ENCODE measurements around the gene RO60.

GRCh38 chr1:193016788-193017187 is 42.6 kb upstream of the RO60 start:
- TF ChIP-seq, protein P1, sequence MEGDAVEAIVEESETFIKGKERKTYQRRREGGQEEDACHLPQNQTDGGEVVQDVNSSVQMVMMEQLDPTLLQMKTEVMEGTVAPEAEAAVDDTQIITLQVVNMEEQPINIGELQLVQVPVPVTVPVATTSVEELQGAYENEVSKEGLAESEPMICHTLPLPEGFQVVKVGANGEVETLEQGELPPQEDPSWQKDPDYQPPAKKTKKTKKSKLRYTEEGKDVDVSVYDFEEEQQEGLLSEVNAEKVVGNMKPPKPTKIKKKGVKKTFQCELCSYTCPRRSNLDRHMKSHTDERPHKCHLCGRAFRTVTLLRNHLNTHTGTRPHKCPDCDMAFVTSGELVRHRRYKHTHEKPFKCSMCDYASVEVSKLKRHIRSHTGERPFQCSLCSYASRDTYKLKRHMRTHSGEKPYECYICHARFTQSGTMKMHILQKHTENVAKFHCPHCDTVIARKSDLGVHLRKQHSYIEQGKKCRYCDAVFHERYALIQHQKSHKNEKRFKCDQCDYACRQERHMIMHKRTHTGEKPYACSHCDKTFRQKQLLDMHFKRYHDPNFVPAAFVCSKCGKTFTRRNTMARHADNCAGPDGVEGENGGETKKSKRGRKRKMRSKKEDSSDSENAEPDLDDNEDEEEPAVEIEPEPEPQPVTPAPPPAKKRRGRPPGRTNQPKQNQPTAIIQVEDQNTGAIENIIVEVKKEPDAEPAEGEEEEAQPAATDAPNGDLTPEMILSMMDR (IDR thresholded peaks at IDR 0.05) = no peak
- no peak for TF ChIP-seq POLR2A (IDR thresholded peaks at IDR 0.05)
